Inferior parietal cortex (tissue), 1 donor: Measurements from ENCODE around the gene RFT1.

Experiments used
- DNase-seq: peaks from one replicate; pipeline ENCODE4 v3.0.0-alpha.2; 2016; ENCODE audit errors: extremely low spot score

The RFT1 gene

GRCh38 chr3:53150247-53151085 is 20.2 kb upstream of the RFT1 start:
- DNase-seq: no peak

- no peak for DNase-seq
Observed at GRCh38 chr3:53149699-53150098, 19.5 kb upstream of the RFT1 start.

- no peak for DNase-seq
Observed at GRCh38 chr3:53149006-53149690, 18.9 kb upstream of the RFT1 start.

DNA sequence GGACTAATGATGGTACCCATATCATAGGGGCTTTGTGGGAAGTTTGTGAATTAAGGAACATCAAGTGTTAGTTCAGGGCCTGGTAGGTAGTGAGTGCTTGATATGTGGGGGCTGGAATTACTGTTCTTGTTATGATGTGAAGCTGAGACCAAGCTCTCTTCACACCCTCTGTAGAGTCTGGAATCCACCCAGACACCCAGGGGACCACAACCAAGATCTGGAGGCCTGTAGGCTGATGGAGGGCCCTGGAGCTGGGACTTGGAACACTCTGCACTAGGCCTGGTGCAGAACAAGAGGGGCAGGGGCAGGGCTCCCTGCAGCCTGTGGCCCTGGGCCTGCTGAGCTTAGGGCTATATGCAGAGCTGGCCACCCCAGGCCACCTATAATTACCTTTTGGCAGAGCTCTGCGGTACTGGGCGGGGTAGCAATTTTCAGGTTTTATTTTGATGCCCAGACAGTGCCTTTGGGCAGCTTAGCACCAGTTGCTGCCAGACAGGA is 17.7 kb upstream of the RFT1 start:
- no peak for DNase-seq

DNA sequence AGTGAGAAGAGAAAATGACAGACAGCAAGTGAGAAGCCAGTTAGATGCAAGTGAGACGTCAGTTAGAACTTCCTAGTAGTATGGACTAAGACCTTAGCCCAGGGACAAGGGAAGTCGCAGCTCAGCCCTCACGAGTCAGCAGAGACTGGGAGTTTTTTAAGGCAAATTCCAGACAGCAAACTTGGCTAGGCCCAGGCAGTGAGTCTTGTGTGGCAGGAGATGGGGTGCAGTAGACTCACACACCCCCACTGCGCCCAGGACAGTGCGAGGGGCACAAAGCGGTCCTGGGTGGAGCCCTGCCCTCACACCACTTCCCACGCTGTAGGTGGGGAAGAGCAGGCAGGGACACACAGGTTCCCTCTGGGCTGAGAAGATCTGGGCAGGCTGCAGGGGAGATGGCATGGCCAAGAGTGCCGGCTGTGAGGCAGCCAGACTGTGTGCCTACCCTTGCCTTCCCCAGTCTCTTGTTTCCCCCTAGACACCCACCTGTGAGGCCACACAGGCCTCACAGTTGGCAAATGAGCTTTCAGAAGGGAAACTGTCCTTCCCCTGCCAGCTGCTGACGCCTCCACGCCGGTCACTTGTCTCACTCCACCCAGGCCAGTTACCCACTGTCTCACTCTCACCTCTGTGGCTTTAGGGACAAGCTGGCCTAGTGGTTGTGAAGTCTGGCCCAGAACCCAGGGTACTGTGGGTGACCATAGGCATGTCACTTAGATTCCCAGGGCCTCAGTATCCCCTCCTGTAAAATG is 17.1 kb upstream of the RFT1 start:
- no peak for DNase-seq

GRCh38 chr3:53146319-53146891 is 16.2 kb upstream of the RFT1 start:
- no peak for DNase-seq

DNA sequence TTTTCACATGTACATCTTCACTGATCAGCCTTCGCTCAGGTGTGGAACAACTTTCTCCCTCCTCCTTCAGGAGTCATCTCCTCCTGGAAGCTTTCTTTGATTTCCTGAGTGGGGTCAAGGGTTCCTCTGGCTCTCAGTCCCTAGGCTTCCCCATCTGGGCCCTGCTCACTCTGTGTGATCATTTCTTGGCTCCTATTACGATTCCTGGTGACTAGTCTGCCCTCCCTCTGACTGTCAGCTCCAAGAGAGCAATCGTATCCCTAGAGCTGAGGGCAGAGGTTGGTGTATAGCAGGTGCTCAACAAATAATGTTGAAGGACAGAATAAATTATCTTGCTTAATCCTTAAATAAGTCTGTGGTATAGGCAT is 15.5 kb upstream of the RFT1 start:
- DNase-seq: no peak

DNA sequence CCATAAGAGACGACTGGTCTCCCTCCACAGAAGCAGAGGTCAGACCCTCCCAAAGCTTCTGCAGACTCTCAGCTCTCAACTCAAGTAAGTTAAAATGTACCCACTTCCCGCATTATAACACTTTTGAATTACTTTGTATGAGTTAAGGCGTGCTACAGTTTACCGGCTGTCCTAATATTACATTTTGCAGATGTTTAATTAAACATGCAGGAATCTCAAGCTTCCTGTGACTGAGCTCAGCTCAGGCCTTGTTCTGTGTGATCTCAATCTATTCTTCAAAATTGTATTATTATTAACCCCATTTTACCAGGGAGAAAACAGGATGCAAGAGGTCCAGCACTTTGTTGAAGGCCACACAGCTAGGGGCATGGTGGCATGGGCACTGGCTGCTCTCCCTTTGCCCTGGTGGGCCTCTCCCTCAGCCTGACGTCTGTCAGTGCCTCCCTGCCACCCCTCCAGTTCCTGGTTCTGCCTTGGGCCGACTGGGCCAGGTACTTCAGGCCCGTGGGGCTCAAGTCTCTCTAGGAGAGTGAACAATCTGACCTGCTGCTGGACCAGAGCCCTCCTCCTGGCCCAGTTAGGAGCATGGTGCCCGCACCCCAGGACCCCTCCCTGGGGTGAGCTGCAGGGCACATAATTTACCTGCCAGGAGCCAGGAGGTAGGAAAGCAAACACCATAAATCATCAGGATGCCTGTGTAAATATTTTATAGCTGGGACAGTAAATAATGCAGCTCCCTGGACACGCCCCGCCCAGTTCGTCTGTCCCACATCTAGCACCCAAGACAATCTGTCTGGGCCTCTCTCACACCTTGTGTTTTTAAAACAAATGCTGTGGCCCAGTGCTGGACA is 14.9 kb upstream of the RFT1 start:
- no peak for DNase-seq

GRCh38 chr3:53144446-53144845 is 14.2 kb upstream of the RFT1 start:
- no peak for DNase-seq

DNA sequence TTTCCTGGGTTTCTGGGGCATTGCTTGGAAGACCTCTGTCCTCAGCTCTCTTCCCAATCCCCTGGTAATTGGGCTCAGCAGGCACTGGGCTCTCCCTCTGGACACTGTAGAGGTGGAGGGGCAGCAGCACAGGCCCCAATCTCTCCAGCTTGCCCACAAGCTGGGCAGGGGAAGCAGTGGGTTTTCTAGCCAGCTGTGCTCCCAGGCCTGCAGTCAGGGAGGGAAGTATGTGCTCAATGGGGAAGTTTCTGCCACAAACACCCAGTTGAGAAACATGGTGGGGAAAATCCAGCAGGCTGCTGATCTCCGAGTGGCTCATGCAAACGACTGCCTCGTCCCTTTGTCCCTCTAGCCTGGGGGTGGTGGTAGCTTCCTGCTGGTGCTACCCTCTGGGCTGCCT is 12.8 kb upstream of the RFT1 start:
- DNase-seq: no peak

DNA sequence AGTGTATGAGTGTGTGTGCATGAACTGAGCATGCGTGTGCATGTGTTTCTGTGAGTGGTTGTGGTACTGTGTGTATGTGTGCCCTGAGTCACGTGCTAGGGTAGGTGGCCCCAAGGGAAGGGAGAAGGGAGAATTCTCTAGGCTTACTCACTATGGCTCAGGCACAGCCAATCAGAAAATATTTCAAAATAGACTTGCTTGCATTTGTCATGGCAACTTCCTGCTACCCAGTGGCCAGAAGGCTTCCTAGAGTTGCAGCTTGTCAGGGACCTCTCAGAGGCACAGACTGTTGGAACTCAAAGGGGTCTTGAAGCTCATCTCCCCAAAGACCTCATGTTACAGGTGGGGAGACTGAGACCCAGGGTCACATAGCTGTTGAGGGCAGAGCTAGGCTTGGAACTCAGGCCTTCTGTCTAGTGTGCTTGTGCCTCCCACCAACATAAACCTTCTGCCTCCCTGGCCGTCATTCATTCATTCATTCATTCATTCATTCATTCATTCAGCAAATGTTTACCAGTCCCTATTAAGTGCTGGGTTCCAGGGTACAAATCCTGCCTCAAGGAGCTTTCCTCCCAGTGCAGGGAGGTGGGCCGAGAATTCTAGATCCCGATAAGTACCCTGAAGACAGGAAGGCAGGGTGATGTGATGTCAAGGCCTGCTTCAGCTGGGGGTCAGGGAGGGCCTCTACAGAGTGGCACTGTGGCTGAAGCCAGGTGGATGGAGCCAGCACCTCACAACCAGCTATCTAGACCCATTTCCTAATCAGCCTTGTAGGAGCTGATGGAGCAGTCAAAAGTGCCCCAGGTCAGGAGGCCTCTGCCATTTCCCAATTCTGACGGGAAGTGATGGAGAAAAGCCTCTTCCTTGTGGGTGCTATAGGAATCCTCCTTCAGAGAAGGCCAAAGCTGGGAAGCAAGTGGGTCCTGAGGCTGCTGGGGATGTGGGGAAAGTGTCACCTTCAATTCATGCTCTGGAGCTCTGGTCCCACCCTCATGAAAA is 10.9 kb upstream of the RFT1 start:
- peak; percentile 13 for DNase-seq

DNA sequence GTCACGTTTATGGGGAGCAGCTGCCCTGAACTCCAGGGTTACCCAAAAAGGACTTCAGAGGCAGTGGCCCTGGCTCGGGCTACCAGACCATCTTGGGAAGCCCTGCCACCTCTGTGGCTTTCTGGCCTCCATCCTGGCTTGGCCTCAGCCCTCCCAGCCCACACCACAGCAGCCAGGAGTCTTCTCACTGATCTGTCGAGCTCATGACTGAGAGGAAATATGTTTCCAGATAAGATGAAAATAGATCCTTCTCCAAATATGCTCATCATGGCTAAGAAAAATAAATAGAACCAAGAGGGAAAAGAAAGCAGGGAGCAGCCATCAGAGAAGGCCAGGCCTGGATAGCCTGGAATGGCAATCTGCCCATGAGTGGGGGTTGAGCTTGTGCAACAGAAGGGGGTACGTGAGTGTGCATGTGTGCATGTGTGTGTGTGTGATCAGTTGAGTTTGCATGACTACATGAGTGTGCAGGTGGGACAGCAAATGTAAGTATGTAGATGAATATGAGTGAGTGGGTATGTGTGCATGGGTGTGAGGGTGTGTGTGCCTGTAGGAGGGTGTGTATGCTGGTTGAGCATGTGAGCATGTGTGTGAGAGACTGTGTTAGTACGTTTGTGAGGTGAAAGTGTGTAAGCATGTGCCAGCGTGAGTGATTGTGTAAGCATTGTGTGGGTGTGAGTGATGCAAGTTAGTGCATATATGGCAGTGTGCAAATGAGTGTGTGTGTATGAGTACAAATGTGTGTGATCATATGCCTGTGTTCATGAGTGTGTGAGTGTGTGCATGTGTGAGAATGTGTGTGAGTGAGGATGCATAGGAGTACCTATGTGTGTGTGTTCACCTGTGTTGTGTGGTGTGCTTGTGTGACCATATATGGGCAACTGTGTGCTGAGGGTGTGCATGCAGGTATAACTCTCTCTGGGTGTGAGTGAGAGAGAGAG is 9.9 kb upstream of the RFT1 start:
- DNase-seq: no peak

DNA sequence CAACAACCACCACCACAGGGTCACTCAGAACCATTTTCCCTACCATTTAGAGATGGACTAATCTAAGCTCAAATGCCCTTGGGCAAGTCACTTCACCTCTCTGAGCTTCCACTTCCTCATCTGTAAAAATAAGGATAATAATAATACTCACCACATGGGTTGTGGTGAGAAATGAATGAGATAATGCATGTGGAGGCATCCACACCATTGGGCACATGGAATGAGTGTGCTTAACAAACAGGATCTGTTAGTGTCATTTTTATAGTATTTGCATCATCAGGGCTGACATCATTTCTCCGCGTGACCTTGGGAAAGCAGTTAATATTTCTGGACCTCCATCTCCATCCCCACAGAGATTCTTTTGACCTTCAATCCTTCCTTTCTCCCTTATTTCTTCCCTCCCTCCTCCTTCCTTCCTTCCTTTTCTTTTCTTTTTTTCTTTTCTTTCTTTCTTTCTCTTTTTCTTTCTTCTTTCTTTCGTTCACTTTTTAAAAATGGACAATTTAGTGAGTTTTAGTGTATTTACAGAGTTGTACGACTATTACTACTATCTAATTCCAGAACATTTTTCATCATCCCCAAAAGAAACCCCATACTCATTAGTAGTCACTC is 7.7 kb upstream of the RFT1 start:
- no peak for DNase-seq

DNA sequence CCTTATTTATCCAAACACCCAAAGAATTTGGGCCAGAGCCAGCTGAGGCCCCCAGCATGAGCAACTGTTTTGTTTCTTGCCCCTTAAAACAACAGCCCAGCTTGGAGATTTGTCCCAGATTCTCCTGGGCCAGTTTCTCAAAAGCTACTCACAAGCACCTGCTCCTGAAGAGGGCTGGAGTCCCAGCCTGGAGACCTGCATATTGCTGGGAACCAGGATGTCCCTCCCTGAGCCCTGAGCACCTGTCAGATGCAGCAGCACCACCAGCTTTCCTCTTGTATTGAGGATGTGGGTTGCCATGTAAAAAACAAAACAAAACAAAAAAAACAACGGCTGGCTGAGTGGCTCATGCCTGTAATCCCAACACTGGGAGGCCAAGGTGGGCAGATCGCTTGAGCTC is 7.0 kb upstream of the RFT1 start:
- no peak for DNase-seq

DNA sequence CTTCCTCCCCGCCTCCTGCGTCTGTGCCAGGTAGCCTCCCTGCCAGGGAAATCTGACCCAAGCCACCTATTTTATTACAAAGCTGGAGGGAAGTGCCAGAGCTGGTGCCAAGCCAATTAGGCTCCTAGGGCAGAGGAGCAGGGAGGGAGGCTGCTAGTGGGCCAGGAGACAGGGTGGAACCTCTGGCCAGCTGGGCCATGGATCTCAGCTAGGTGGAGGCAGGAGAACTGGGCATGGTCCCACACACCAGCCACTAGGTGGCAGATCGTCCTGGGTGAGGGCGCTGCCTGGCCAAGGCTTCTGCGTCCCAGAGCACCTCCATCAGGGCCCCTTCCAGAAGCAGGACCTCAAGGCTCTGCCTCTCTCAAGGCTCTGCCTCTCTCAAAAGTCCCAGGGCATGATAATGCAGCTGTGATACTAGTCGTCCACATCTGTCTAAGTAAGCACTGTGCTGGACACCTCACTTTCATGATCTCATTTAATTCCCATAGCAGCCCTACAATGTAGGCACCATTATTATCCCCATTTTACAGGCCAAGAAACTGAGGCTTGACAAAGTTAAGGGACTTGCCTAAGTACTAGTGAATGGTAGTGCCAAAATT is 4.5 kb upstream of the RFT1 start:
- no peak for DNase-seq

DNA sequence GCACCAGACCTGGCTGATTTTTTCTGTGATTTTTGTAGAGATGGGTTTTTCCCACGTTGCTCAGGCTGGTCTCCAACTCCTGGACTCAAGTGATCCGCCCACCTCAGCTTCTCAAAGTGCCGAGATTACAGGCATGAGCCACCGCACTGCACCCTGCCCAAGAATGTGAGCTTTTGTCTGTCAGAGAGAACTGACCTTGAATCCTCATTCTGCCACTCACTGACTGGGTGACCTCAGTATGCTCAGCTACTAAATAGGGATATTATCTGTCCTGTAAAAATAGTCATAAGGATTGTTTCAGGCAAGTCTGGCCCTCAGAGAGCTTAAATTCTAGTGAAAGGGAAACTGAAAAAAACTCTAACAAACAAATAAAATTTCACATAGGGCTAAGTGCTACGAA is 2.1 kb upstream of the RFT1 start:
- no peak for DNase-seq

DNA sequence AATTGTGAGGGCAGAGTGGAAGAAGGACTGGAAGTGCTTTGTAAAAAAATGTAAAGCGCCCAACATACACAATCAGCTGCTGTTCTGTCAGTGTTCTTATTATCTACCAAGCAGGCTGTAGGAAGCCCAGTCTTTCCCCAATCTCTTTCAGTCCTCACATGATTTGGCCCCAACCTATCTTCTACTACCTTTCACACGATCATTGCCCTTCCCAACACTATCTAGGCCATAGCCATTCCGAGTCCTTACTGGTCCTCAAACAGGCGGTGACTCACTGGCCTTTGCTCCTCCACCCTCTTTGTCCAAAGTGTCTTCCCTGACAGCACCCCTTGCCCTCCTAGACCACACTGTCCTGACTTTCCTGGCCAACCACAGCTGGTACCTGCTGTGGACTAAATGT is 861 bp upstream of the RFT1 start:
- no peak for DNase-seq

DNA sequence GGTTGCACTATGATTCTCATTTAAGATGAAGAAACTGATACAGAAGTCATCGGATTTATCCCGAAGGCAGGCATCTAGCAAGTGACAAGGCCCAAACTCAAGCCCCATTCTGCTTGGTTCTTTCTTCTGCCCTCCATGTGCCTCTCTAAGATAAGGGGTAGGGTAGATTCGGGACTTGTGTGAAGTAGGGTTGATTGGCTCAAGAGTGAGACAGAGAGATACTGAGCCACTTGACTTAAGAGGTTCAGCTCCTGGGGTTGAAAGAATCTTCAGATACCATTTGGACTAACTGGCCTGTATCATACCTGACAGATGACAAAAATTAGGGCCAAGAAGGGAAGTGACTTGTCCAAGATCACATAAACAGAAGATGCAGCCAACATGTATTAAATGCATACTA is 891 bp downstream of the RFT1 start:
- DNase-seq: no peak
